Suppressor macrophage treated with lipopolysaccharide for 1 hour (primary cell): Measurements from ENCODE around the gene F8.
"Not testable (repeated sequence)": the region's sequence is repeated elsewhere in the genome, so short reads cannot be mapped to it uniquely, and the experiment has no call there.

Experiments used
- DNase-seq, 3 donors: peaks; one replicate each; pipeline ENCODE4 v3.0.0-alpha.2; 2020 to 2022

Gene F8

DNA sequence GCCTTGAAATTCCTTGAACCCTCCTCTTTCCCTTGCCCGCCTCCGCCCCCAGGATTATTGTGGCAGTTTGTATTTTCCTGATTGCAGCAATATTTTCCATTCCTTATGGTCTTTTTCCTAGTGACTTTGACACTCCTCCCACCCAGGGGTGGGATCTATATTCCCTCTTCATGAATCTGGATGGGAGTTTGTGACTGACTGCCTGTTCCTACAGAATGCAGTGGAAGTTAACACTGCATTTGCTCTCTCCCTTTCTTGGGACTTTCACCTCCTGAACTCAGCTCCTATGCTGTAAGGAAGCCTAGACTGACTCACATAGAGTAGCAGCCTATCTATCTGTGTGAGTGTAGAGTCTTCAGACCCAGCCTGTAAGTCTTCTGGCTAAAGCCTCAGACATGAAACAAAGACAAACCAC, 6.4 kb upstream of the F8 start:
- peak; percentile 33 to 59 (median 48) for DNase-seq

DNA sequence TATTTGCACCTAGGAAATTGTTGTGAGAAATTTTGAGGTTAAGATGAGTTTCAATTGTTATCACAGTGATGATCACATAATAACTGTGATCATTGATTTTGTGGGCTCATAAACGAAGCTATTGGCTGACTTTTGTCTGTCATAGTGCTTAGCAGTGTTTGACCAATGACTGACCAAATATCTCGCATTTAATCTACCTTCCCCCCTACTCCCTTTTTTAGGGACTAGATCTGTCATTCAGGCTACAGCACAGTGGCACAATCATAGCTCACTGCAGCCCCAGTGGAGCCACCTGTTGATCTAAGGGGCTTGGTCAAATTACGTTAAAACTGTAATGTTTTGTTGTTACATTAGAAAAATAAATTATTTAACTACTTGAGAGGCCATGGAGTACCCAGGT, 5.6 kb upstream of the F8 start:
- no peak for DNase-seq

DNA sequence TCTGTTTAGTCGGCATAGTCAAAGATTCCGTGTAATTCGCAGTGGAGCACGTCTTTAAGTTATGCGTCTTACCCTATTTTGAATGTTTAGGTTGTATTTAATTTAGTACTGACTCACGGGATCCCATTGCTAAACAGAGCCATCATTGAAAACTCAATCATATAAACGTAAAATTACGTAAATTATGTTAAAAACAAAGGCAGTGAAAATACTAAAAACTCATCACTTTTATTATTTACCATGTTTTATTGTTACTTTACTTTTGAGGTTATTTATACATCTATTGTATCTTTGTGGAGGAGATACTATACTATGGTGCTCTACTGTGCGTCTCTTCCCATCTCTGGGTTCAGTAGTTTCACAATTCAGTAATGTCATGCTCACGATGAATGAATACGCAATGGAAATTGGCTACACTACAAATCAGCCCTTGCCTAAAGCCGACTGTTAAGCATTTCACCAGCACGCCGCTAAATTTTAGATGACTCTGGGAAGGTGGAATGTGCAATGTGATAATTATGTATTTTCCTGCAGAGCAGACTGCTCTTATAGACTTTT, 5.1 kb upstream of the F8 start:
- DNase-seq, result peak; percentile 61 to 77 (median 69)

DNA sequence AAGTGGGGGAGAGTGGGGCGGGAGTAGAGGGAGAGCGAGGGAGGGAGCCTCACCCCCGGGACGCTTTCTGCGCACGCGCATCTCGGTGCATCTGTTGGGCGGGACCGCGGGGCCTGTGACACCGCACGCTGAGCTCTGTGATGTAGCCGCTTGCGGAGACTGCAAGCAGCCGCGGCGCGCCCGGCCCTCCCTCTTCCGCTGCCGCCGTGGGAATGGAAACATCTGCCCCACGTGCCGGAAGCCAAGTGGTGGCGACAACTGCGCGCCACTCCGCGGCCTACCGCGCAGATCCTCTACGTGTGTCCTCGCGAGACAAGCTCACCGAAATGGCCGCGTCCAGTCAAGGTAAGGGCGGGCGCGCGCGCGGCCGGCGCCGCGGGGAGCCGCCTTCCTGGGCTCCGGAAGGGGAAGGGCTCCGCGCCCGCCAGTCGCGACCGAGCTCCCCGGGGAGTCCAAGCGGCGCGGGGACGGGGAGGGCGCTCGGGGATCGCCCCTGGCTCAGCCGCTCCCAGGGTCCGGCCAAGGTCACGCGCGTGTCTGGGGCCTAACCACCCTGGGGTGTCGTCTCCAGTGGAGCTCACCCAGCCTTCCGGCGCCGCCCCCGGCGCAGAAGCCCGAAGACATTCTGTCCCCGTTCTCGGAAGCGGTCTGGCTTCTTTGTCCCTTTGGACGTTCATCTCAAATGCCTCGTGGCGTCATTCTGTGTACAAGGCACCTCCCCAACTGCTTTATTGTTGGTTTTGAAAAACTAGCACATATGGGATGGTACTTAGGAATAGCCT, 4.4 kb upstream of the F8 start, which contains the start of gene FUNDC2:
TSS of gene FUNDC2 (plus strand) at position 118 of the 782 bp plus-strand sequence. CDS start at position 213, 95 bp downstream.
- peak; percentile 93 to 94 (median 93) for DNase-seq

DNA sequence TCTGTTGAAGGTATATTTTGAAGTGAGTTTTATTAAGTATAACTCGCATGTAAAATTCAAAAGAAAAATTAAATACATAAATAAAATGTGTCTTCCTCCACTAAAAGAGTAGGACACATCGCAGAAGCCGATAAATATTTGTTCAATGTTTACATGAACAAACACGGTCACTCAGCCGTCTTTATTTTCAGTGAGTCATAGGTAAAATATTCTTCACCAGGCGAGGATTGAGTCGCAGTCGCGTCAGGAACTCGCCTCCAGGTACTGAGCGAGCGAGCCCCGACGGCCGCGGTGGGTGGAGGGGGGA, 3.9 kb upstream of the F8 start:
- DNase-seq, result no peak

DNA sequence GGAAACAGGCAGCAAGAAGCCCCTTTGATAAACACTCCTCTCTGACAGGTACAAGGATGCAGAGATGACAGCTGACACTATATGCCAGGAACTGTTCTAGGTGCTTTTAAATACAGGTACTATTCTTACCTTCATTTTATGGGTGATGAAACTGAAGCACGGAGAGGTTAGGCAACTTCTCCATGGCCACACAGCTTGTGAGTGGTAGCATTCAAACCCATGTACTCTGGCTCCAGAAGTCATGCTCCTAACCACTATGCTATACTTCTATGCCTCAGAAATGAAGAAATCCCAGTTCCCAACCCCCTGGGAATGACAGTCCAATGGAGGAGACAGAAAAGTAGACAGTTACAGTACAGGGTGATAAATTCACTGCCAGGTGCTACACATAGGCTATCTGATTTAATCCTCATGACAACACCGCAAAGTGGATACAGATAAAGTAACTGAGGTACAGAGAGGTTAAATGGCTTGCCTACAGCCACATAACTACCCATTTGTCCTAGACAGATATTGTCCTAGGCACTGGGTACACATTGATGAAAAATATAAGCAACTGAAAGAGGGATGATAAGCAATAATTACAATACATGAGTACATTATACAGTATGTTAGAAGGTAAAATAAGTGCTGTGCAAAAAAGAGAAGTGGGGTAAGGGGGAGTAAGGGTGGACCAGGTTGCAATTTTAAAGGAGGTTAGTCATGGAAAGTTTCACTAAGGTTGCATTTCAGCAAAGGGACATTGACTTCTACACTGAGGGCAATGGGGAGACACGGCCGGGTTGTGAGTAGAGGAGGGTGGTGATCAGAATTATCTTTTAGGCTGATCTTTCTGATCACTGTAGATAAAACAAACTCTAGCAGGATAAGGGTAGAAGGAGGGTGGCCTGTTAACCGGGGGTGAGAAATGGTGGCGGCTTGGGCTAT, 1.6 kb upstream of the F8 start:
- no peak for DNase-seq

DNA sequence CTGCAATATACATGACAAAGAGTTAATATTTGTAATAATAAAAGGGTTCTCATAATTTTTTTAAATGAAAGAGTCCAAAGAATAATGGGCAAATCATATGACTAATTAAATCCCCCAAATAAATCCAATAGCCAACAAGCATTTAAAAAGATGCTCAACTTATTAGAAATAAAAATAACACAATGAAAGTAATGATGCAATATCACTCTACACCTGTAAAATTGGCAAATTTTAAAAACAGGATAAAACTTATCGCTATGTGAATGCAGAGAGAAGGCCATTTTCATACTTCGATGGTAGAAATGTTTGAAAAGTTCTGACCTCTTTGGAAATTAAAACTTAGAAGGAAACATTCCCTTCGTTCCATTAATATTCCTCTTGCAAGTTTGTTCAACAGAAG, 1.9 kb downstream of the F8 start:
- DNase-seq, result no peak

DNA sequence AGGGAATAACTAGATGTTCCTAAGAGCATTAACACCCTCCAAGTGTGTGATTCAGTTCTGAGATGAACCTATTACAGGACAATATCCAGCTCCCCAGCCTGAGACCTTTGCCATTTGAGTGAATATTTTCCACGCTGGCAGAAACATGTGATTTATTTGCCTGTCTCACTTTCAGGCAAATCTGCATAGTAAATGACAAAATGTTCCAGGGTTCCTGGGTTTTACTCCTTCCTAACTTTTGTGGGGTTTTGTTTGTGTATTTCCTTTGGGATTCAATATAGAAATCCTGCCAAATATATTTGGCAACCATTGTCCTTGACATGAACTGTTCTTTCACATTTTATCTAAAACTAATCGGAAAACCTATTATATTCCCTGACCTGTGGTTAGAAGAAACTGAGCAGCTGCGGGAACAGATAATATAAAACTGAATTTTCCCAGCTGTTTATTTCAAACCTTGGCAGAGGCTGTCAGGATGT, 12.5 kb downstream of the F8 start:
- no peak for DNase-seq

DNA sequence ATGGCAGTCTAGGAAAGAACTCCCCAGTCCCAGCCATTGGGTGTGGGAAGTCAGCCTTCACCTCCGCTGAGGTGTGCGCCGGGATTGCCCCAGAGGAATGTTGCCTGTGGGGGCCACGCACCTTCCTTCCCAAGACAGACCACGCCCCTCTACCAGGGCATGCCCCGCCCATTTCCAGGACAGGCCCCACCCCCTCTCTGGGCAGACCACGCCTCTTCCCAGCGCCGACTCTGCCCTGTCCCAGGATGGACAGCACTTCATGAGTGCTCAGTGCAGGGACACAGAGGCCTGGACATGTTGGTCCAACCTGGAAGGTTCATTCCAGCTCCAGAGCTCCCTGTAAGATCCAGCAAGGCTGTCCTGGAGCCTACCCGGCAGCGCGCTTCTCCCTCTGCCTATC, 13.9 kb downstream of the F8 start:
- DNase-seq, result not testable (repeated sequence)

DNA sequence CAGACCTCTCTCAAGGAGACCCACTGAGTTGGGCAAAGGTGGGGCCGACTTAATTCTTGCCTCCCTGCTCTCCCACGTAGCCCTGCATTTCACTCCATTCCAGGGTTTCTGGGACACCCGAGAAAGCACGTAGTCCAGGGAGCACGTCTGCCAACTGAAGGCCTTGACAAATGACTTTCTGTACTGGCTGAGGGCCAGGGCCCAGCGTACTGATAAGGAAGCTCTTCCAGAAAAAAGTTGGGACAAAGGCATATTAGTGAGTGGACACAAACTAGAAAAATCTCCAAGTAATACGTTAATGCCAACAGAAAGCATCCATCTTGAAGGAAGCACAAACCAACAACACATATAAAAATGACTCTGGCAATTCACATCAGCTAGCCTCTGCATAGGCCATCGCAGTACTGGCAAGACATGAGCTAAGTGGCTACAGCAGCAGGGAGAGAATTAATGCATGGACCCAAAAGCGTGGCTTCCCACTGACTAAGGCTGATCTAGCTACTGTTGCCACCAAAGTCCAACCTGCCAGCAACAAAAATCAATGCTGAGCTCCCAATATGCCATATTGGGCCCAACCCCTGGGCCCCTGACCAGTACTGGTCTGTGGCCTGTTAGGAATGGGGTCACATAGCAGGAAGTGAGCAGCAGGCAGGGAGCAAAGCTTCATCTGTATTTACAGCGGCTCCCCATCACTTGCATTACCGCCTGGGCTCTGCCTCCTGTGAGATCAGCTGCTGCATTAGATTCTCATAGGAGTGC, 15.4 kb downstream of the F8 start:
- DNase-seq, result not testable (repeated sequence)

DNA sequence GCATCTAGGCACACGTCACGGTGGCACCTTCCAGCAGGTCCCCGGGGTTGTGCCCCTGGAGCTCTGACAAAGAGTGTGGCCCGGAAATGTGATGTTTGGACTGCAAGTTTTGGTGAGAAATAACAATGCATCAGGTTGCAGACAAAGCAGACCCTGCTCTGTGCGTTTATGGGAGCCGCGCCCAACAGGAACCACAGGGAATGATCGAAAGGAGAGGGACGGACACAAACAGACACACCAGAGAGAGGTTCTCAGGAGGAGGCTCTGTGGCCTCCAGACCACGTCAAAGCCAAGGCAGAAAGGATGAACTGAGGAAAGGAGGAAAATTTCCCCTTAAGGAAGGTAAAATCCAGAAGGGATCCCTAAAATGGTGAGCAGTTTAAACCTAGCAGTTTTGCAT, 16.1 kb downstream of the F8 start:
- not testable (repeated sequence) for DNase-seq

DNA sequence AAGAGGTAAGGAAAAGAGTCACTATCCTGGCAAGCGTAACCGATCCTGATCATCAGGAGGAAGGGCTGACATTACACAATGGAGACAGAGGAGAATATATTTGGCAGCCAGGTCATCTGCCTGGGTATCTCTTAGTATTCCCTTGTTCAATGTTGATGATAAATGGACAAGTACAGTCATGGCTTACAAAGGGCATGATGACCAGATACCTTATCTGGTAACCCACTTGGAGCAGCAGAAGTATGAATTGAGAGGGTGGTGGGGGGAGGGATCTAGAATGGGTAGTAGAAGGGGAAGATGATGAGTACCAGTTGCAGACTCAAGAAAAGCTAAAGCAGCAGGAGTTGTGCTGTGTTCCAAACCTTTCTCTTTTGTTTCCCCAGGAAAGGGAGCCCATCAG, 17.3 kb downstream of the F8 start:
- DNase-seq, result no peak

DNA sequence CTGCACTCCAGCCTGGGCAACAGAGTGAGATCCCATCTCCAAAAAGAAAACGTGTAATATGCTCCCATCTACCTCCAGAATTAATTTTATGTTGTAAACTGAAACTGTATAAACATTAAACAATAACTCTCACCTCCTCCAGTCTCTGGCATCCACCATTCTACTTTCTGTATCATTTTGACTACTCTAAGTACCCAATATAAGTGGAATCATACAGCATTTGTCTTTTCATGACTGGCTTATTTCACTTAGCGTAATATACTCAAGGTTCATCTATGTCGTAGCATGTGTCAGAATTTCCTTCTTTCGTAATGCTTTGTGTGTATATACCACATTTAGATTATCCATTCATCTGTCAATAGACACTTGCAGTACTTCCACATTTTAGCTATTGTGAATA, 20.6 kb downstream of the F8 start:
- no peak for DNase-seq

DNA sequence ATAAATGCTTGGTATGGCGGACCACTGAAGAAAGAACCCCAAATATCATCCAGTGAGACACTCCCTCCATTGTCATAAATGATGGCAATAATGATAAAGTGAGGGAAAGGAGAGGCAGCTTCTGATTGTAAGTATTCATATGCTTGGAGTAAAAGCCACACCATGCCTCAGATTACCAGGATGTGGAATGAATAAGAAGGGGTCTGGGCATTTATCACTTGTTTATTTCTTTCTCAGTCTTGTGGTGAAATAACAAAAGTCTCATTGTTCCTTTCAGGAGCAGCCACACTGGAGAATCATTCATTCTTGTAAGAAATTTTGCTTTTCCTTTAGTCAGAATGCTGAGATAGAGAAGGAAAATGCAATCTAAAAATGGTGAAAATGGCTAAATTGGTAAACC, 21.7 kb downstream of the F8 start:
- DNase-seq, result no peak

DNA sequence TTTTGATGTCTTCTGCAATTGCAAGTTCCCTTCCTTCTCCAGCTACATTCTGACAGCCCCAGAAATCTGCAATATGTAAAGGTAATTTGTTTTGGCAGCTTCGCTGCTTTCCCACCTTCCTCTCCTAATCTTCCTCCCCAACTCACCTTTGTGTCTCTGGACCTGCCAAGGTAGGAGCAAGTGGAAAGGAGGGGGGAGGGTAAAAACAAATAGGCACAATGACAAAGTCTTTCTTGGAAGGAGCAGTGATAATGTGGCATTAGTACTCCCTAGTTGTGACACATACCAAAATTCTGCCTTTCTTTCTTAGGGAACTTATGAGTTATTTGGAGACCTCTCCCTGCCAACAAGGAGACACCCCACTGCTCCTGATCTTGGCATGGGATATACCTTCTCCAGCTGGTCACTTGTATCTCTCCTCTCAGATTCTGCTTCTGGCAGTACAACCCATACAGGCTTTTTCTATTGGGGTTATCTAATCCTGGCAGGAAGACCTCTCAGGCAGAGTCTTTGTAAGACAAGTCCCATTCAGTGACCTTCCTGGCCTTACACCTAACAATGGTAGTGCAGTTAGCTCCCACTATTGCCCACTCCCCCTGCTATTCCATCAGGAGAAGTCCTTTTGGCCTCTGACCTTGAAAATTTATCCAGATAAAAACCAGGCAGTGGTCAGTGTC, 24.2 kb downstream of the F8 start:
- DNase-seq, result no peak

DNA sequence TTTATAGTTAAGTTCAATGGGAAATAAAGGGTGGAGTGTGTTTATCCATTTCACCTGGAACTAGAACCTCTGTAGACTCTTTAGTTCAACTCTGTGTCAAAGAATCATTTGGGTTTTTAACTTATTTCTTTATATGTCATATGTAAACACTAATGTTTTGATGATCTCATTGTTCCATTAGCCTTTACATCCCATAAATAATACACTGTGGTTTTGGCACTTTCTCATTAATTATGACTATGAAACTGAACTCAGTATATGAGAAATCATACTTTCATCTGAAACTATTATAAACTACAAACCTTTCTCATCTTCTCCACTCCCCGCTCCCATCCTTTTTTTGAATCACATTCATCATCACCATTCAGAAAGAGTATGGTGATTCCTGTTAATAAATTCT, 31.0 kb downstream of the F8 start:
- DNase-seq, result no peak

DNA sequence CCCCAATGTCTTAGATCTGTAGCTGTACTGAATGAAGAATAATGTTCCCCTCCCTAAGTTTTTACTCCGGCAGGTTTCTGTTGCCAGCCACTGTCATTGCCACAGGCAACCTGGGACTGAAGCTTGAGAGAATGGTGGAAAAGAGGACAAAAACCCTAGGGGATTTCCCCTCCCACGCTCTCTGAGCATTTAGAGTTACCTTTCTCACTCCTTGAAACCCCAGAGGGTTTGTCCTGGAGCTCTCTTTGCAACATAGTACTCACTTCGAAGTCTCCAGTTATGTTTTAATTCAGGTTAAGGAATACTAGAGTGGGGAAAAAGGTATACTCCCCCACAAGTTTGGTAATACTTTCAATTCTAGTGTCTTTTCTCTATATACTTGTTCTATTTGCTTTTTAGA, 31.5 kb downstream of the F8 start:
- no peak for DNase-seq

DNA sequence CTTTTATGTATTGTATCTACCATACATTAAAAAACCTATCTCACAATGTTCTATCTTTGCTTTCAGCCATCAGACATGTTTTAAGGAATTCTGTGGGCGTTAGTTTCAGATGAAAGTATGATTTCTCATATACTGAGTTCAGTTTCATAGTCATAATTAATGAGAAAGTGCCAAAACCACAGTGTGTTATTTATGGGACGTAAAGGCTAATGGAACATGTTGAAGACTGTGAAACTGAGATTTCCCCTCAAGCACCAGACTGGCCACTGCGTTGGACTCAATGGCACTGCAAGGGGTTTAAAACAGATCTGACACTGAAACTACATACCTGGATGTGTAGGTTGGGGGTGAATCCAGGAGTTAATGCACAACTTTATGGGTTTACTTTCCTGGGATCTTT, 32.0 kb downstream of the F8 start:
- DNase-seq, result no peak

DNA sequence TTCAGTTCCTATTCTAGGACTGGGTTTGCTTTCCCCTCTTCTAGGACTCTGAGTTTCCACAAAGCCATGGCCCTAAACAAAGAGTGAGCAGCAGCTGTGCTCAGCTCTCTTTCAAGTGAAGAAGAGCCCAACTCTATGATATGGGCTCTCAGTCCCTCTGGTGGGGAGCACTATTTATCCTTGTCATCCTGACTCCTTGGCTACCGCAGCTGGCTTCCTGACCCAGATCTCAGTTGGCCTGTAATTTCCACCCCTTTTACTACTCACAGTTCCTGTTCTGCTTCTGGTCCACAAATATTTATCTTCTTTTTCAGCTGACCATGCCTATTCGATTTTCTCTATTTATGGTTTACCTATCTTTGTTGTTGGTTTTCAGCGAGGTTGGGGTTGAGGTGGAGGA, 33.8 kb downstream of the F8 start:
- DNase-seq, result no peak

DNA sequence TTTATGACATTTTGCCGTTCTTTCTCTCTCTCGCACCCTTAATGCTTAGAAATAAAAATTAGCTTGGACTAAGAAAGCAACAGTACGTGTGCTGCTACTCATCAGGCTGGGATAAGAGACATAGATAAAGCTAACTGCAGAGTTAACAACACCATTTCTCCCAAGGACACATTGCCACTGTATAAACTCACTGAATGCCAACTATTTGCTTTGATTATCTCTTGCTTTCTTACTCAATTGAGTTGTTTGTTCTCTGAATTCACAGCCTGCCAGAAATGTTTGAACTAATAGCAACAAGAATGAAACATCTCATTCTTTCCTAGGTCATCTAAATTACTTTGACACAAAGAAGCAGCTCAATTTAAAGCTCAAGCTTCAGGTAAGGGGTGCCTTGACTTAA, 34.6 kb downstream of the F8 start:
- DNase-seq, result no peak

DNA sequence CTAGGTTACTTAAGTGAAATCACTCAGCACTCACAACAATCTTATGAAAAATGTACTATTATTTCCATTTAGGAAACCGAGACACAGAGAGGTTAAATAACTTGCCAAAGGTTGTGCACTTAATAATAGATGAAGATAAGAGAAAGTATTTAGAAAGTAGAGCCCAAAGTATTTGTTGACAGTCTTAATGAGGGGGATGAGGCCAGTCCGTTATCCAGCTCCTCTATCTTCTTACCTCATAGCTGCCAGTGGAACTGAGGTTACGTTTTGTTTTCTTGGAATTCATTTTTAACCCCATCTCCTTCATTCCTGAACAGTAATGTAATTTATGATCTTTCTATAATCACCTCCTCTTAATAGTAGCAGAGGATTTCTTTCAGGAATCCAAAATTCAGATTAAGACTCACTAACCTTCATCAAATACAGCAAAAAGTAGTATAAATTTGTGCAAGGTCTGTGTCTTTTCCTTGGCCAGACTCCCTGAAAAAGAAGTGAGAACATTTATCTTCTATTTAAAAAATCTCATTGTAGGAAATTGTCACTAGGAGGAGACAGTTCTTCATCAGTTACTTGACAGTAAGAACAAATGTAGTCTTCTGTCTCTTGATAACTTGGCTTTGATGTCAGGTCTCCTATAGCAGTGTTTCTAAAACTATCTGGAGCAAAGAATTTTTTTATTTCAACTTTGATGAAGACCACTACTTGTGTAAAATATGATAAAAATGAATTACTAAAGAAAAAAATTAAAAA, 35.5 kb downstream of the F8 start:
- no peak for DNase-seq

DNA sequence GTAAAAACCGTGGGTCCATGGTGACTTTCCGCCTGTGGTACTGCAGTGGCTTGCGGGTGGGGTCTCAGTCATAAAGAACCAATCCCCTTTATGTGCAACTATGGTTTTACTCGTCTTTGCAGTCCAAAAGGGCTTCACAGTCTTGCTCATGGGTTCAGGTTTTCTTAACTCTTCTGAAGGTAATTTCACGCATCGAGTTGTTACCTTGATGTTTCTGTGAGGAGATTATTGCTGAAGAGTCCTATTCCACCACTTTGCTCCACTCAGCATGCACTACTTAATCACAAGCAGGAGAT, 41.5 kb downstream of the F8 start:
- DNase-seq, result no peak
